GM18498 (cell line): ENCODE results near the gene SYNPO.
A peak's percentile ranks its signal among the peaks of the same experiment; 100 is the strongest.

Experiments
- ATAC-seq: cut with Tn5 transposase; IDR thresholded peaks from one replicate; pipeline ENCODE4 v1.9.1; 2021; ENCODE audit warnings: mild to moderate bottlenecking, moderate library complexity; ENCODE audit not compliant: unreplicated experiment

The SYNPO gene

DNA sequence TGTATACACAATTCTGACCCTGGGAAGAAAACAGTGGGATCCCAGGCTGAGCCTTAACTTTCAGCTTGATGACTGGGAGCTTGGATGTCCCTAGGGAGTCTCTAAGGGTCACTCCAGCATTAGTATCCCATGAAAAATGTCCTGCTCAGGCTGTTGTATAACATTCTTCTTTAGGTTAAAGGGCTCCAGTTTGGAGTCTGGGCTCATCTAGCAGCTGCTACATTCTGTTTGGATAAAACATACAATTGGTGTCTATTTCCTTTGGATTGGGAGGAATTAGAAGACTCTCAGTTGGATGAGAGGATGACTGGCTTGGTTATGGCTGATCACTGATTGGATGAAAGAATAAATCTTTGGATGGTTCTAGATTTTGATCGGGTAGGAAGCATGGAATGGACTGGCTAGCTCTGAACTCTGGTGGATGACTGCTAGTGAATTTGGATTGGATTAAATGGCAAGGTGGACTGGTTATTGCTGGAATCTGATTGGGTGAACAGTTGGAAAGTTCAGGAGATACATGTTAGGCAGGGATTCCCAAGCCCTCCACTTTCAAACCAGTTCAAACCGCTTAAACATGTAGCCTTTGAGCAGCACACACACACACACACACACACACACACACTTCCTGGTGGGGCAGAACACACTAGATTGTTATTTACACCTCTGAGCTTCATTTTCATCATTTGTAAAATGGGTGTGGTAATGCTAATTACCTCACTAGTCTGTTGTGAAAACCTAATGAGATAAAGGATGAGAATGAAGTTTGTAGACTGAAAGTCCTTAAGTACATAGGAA, 13.5 kb downstream of the SYNPO start:
- ATAC-seq, result no peak

DNA sequence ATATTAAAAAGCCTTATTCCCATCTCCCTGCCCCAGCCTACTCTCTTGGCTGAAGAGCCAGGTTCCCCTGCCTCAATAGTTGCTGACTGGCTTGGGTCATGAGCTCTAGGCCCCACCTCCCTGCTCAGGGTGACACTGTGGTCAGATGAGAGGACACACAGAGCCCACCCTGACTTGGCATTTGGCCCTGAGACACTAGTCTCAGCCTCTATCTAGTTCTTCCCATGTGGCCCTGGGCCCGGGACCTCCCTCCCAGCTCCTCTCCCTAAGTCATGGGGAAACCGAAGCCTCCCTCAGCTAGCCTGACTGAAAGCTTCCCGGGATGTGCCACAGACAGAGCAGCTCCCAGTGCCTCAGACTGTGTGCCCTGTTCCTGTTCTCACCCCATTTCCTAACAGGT, 14.8 kb downstream of the SYNPO start:
- ATAC-seq, result no peak

DNA sequence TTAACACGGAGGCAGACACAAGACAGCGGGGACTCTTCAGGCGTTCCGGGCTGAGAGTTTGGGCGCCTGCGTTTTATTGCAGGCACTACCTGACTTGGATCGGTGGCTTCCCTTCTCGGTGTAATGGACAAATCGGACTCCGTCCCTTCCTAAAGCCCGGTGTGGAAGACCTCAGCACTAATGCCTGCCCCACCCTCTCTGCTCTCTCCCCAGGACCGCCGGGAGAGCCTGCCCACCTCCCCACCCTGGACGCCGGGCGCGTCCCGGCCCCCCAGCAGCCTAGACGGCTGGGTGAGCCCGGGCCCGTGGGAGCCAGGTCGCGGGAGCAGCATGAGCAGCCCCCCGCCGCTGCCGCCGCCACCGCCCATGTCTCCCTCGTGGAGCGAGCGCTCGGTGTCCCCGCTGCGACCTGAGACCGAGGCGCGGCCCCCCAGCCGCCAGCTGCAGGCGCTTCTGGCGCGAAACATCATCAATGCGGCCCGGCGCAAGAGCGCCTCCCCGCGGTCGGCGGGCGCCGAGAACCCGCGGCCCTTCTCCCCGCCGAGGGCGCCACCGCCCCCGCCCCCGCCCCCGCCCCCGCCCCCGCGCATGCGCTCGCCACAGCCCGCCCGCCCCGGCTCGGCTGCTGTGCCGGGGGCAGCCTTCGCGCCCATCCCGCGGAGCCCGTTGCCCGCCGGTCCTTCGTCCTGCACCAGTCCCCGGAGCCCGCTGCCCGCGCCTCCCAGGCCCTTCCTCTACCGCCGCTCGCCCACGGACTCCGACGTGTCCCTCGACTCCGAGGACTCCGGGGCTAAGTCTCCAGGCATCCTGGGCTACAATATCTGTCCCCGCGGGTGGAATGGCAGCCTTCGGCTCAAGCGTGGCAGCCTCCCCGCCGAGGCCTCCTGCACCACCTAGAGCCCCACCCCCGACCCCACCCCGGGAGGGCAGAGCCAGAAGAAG, 16.0 kb downstream of the SYNPO start:
- peak; percentile 81 for ATAC-seq

DNA sequence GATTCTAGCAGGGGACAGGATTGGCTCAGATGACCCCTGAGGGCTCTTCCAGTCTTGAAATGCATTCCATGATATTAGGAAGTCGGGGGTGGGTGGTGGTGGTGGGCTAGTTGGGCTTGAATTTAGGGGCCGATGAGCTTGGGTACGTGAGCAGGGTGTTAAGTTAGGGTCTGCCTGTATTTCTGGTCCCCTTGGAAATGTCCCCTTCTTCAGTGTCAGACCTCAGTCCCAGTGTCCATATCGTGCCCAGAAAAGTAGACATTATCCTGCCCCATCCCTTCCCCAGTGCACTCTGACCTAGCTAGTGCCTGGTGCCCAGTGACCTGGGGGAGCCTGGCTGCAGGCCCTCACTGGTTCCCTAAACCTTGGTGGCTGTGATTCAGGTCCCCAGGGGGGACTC, 17.7 kb downstream of the SYNPO start:
- ATAC-seq, result no peak

DNA sequence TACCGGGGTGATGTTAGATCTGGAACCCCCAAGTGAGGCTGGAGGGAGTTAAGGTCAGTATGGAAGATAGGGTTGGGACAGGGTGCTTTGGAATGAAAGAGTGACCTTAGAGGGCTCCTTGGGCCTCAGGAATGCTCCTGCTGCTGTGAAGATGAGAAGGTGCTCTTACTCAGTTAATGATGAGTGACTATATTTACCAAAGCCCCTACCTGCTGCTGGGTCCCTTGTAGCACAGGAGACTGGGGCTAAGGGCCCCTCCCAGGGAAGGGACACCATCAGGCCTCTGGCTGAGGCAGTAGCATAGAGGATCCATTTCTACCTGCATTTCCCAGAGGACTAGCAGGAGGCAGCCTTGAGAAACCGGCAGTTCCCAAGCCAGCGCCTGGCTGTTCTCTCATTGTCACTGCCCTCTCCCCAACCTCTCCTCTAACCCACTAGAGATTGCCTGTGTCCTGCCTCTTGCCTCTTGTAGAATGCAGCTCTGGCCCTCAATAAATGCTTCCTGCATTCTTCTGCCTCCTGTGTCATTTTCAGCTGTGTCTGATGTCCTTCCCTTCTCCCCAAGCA, 18.3 kb downstream of the SYNPO start:
- no peak for ATAC-seq

DNA sequence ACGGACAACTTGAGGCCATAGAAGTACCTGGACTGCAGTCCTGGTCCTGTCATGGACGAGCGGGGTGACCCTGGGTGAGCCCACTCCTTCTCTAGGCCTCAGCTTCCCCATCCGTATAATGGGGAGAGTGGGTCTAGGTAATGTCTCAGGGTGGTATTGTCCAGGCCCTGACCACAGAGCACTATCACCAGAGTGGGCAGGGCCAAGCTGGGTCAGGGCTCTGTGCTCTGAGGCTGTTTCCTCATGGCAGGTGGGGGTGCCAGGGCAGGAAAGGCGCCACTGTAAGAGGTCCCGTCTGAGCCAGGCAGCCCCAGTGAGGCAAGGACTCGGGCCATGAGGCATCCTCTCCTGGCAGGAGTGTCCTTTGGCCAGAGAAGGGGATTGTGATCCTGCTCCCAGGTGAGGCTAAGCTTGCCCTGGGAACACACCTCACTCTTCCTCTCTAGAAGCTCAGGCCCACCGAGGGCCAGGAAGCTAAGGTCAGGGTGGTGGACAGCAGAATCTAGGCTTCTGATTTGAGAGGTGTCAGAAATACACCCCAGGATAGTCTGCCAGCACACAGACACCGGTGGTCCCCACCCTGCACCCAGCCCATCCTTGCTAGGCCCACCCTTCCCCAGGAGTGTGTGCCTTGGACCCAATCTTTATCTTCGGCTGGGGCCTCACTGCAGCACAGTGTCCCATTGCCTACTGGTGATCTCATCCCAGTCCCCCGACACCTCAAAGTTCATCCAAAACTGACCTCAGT, 19.1 kb downstream of the SYNPO start:
- ATAC-seq, result no peak

GRCh38 chr5:150660108-150660831, 19.8 kb downstream of the SYNPO start:
- no peak for ATAC-seq

- no peak for ATAC-seq
Measured at GRCh38 chr5:150661086-150661485, 20.6 kb downstream of the SYNPO start, which contains the start of gene MYOZ3. TSS of gene MYOZ3 (plus strand) at chr5:150661251. CDS start at chr5:150662942, 1,691 bp downstream.

- no peak for ATAC-seq
Measured at GRCh38 chr5:150661821-150662596, 21.5 kb downstream of the SYNPO start.

DNA sequence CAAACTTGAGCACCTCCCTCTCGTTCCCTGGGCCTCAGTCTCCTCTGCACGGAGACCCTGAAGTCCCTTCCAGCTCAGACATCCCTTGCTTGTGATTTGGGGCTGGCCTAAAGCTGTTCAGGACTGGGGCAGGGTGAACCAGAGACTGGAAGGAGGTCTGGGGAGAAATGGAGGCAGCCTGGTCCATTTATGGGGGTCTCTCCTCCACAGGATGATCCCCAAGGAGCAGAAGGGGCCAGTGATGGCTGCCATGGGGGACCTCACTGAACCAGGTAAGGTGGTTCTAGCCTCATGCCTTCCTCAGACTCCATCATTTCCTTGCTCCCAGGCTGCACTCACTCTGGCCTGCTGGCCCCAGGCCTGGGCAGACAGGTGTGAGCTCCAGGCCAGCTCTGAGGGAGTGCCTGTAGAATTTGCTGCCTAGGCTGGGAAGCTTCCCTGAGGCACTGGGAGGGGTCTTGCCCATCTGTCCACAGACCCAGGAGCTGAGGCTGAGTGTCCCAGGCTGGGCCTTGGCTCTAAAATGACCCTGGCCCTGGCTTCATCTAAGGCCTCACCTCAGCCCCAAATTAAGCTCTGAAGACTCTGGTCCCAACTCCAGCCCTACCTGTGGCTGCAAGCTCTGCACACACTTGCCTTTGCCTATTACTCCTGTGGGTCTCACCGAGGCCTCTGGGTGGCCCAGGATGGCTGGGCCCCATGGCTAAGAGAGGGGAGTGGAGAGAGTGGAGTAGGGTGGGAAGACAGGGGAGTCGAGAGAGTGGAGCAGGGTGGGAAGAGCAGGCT, 22.5 kb downstream of the SYNPO start:
- ATAC-seq, result no peak

- ATAC-seq, result no peak
Measured at GRCh38 chr5:150663936-150664335, 23.5 kb downstream of the SYNPO start.

DNA sequence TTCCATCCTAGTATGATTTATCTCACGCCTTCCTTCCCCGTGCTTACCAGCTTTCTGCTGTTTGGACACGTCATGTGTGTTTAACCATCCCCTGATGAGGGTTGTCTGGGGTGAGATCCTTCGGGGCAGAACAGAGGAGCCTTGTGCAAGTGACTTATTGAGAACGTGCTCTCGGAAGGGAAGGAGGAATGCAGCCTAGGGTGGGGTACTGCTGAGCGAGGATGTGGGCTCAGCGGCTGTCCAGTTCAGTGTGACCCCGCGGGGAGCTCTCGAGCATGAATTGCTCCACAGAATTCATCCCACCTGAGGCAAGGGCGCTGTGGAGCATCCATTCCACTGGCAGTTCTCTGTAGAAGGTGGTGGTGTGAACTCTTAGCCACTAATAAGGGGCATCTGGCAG, 24.6 kb downstream of the SYNPO start:
- ATAC-seq, result no peak

- ATAC-seq, result no peak
Measured at GRCh38 chr5:150670275-150670947, 30.0 kb downstream of the SYNPO start.

GRCh38 chr5:150670948-150671310, 30.5 kb downstream of the SYNPO start:
- ATAC-seq, result no peak

DNA sequence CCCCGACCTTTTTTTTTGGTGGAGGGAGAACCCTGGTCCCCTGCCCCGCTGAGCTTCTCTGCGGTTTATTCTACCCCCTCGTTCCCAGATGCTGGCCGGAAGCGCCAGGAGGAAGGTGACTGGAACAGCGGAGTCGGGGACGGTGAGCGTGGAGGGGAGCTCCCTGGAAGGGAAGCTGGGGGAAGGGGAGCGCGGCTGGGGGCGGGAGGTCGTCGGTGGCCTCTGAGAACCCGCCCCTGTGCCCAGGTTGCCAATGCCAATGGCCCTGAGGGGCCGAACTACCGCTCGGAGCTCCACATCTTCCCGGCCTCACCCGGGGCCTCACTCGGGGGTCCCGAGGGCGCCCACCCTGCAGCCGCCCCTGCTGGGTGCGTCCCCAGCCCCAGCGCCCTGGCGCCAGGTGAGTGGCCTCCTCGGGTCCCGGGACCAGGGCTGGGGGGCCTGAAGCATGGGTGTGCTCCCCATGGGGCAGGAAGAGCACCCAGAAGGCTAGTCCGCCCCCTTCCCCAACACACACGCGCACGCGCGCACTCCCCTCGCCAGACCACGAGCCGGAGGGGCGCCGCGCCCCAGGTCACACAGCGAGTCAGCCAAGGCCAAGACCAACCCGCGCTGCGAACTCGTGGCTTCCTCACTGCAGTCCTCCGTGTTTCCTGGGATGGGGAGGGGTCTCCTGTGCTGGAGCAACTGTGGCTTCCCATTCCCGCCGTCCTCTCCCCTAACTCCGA, 31.2 kb downstream of the SYNPO start:
- peak; percentile 29 for ATAC-seq

- ATAC-seq, result peak; percentile 51
Measured at GRCh38 chr5:150672237-150672883, 31.9 kb downstream of the SYNPO start.

DNA sequence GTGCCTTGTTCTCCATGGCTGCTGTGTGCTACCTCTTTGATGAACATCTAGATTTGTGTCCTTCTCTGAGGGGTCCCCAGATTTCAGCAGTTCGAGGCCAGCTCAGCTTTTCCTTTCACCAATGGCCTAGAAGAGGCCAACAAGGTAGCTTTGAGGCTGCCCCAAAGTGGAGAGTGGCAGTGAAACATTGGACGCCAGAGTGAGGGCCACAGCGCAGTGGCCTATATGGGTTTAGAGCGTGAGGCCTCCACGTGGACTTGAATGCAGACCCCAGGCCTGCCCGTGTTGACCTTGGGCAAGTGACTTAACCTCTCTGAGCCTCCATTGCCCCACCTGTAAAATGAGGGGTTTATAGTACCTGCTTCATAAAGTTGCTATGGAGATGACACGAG, 32.4 kb downstream of the SYNPO start:
- ATAC-seq, result no peak
